DND-41 (cell line): ENCODE measurements around the gene TSPYL2.

Experiments
- EZH2 ChIP-seq: IDR thresholded peaks from 3 replicates; pipeline ENCODE4 v1.6.1; 2012; ENCODE audit warnings: borderline replicate concordance, low read depth, mild to moderate bottlenecking, moderate library complexity, low read length, inconsistent platforms; ENCODE audit not compliant: severe bottlenecking
- TF ChIP-seq, protein P1 (sequence below): IDR thresholded peaks from 2 replicates; pipeline ENCODE4 v1.5.1; 2012; ENCODE audit warnings: borderline replicate concordance, low read length, moderate library complexity, mild to moderate bottlenecking; ENCODE audit not compliant: poor library complexity, severe bottlenecking; ENCODE audit errors: extremely low read depth

DNA sequence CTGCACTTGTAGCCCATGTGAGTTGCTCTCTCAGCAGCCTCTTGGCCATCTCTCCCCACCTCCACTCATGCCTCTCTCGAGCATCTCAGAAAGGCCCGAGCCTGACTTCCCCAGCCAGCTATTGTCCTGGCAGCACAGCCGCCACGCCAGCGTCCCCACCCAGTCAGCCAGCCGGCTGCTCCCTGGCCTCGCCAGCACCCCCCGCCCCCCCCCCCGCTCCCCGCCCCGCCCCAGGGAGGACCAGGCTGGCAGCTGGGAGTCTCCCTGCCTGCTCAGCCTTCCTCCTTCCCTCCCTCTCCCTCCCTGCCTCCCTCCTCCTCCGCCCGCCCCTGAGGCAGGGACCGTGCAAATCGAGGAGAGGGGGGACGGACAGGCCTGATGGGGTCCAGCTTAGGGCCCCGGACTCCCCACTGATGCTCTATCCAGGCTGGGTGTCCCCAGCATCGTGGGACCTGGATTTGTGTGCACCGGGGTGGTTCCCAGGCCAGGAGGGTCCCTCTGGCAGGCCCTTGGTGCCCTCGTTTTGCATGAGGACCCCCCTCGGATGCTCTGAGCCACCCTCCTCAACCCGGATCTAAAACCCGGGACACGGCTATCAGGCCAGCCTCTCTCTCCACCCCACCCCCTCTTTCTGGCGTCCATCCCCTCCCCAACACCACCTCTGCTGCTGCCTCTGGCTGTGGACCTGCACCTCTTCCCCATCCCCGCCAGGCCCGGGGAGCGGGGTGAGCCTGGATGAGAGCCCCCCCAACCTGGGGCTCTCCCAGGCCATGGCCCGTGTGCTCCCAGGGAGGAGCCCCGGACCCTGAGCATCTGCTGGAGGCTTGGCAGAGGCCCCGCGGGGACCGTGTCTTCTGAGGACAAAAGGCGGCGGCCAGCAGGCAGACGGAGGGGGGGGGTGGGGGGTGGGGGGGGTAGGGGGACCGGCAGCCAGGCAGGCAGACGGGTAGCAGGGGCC, 33.7 kb upstream of the TSPYL2 start, which contains the start of gene GPR173:
- TF ChIP-seq, protein P1, sequence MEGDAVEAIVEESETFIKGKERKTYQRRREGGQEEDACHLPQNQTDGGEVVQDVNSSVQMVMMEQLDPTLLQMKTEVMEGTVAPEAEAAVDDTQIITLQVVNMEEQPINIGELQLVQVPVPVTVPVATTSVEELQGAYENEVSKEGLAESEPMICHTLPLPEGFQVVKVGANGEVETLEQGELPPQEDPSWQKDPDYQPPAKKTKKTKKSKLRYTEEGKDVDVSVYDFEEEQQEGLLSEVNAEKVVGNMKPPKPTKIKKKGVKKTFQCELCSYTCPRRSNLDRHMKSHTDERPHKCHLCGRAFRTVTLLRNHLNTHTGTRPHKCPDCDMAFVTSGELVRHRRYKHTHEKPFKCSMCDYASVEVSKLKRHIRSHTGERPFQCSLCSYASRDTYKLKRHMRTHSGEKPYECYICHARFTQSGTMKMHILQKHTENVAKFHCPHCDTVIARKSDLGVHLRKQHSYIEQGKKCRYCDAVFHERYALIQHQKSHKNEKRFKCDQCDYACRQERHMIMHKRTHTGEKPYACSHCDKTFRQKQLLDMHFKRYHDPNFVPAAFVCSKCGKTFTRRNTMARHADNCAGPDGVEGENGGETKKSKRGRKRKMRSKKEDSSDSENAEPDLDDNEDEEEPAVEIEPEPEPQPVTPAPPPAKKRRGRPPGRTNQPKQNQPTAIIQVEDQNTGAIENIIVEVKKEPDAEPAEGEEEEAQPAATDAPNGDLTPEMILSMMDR, result no peak
- no peak for TF ChIP-seq EZH2
